ENCODE data around the gene FSTL4.

GRCh38 chr5:133354323-133355185, 257.8 kb downstream of the FSTL4 start:
- TF ChIP-seq, protein P1, sequence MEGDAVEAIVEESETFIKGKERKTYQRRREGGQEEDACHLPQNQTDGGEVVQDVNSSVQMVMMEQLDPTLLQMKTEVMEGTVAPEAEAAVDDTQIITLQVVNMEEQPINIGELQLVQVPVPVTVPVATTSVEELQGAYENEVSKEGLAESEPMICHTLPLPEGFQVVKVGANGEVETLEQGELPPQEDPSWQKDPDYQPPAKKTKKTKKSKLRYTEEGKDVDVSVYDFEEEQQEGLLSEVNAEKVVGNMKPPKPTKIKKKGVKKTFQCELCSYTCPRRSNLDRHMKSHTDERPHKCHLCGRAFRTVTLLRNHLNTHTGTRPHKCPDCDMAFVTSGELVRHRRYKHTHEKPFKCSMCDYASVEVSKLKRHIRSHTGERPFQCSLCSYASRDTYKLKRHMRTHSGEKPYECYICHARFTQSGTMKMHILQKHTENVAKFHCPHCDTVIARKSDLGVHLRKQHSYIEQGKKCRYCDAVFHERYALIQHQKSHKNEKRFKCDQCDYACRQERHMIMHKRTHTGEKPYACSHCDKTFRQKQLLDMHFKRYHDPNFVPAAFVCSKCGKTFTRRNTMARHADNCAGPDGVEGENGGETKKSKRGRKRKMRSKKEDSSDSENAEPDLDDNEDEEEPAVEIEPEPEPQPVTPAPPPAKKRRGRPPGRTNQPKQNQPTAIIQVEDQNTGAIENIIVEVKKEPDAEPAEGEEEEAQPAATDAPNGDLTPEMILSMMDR (IDR thresholded peaks at IDR 0.05): no peak
- TF ChIP-seq POLR2A (IDR thresholded peaks at IDR 0.05): no peak

All from body of pancreas (tissue), 4 donors.